Calu3 (cell line): ENCODE data around the gene PLIN3. TPM values are rescaled to one million over a fixed set of nuclear protein-coding genes. Genes with fewer than 3 reads are reported as not detected.
"Not testable (repeated sequence)": the region's sequence is repeated elsewhere in the genome, so short reads cannot be mapped to it uniquely, and the experiment has no call there.

Experiments
- BruUV-seq: library from RNA; stranded (reverse); fragments of 400-500 nt; replicated peaks from 2 replicates; lab custom pipeline; 2021; lab: Mats Ljungman, UMichigan
- CTCF ChIA-PET: fragments of 300-600 bp; sonication (Branson Sonifier 250); formaldehyde crosslinking; loops from one replicate; lab custom pipeline; 2022; ENCODE audit warnings: antibody characterized with exemption; lab: Charles Lee
- DNase-seq: peaks from one replicate; pipeline ENCODE4 v3.0.0; 2022
- H3K27ac Mint-ChIP-seq: one replicate; pipeline ENCODE4 v1.8.0; 2022; ENCODE audit warnings: mixed read lengths; ENCODE audit not compliant: unreplicated experiment
- H3K27me3 Mint-ChIP-seq: one replicate; pipeline ENCODE4 v1.8.0; 2022; ENCODE audit warnings: mixed read lengths; ENCODE audit not compliant: unreplicated experiment
- H3K36me3 Mint-ChIP-seq: one replicate; pipeline ENCODE4 v1.8.0; 2022; ENCODE audit warnings: mild to moderate bottlenecking, moderate library complexity, mixed read lengths; ENCODE audit not compliant: insufficient read depth, unreplicated experiment
- H3K4me1 Mint-ChIP-seq: one replicate; pipeline ENCODE4 v1.8.0; 2022; ENCODE audit warnings: mild to moderate bottlenecking, low read depth, mixed read lengths; ENCODE audit not compliant: unreplicated experiment
- H3K4me3 Mint-ChIP-seq: one replicate; pipeline ENCODE4 v1.8.0; 2022; ENCODE audit warnings: mild to moderate bottlenecking, low read depth, moderate library complexity, mixed read lengths; ENCODE audit not compliant: unreplicated experiment
- H3K9me3 Mint-ChIP-seq: one replicate; pipeline ENCODE4 v1.8.0; 2022; ENCODE audit warnings: low read depth, mixed read lengths; ENCODE audit not compliant: unreplicated experiment
- intact Hi-C: fragments of 100-400 bp; cut with micrococcal nuclease; formaldehyde crosslinking; loops from one replicate; pipeline ENCODE4 v1.10.0; 2022; ENCODE audit not compliant: unreplicated experiment
- total RNA-seq: library from RNA; stranded (reverse); gene quantifications from 2 replicates; pipeline ENCODE4 v1.2.3, GENCODE V29; 2022
- TF ChIP-seq, protein P1 (sequence below): fragments of 200-600 bp; IDR thresholded peaks from one replicate; pipeline ENCODE4 v1.8.0; 2022; ENCODE audit warnings: antibody characterized with exemption; ENCODE audit not compliant: unreplicated experiment

The PLIN3 gene
- total RNA-seq, 1 experiment from 2014 or later = 43.7 TPM

DNA sequence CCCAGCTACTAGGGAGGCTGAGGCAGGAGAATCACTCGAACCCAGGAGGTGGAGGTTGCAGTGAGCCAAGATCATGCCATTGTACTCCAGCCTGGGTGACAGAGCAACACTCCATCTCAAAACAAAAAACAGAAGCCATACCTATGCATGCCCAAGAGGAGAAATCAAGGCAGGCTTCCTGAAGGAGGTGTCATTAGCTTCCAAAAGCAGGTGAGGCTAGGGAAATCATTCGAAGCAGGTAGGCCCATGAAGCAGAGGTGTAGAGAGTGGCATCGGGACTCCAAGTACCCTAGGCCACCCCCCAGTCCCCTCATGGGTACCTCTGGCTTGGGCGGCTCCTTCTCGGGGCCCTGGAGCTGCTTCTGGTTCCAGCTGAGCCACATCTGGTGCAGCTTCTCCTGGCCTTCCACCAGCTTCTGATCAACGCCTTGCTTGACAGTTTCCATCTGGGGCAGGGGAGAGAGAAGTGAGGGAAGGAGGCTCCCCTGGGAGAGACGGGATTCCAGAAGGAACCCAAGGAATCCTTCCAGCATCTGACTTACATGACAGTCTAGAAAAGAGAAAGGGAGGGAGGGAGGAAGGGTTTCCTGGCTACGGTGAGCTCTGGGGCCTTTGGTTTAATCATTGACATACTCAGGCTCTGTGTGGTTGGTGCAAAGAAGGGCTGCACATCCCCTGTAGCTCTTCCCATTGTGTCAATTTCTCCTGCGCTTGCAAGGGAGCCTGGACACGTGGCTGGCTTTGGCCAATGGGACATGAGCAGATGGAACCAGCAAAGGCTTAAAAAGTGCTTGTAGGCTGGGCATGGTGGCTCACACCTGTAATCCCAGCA, 22.9 kb downstream of the PLIN3 start:
- Mint-ChIP-seq H3K9me3 (no peaks in the 10 kb centered on the region), H3K4me3 (no peak overlapping the region), H3K4me1 (no peaks in the 10 kb centered on the region), H3K27me3 (no peaks in the 10 kb centered on the region), H3K36me3 (peaks cover 35% of the 10 kb centered on the region), H3K27ac (no peak overlapping the region)
- CTCF ChIA-PET = no interaction called here
- TF ChIP-seq, protein P1, sequence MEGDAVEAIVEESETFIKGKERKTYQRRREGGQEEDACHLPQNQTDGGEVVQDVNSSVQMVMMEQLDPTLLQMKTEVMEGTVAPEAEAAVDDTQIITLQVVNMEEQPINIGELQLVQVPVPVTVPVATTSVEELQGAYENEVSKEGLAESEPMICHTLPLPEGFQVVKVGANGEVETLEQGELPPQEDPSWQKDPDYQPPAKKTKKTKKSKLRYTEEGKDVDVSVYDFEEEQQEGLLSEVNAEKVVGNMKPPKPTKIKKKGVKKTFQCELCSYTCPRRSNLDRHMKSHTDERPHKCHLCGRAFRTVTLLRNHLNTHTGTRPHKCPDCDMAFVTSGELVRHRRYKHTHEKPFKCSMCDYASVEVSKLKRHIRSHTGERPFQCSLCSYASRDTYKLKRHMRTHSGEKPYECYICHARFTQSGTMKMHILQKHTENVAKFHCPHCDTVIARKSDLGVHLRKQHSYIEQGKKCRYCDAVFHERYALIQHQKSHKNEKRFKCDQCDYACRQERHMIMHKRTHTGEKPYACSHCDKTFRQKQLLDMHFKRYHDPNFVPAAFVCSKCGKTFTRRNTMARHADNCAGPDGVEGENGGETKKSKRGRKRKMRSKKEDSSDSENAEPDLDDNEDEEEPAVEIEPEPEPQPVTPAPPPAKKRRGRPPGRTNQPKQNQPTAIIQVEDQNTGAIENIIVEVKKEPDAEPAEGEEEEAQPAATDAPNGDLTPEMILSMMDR = no peak
- BruUV-seq = no TSS peak
- no peak for DNase-seq
- intact Hi-C loops = no loop called here

DNA sequence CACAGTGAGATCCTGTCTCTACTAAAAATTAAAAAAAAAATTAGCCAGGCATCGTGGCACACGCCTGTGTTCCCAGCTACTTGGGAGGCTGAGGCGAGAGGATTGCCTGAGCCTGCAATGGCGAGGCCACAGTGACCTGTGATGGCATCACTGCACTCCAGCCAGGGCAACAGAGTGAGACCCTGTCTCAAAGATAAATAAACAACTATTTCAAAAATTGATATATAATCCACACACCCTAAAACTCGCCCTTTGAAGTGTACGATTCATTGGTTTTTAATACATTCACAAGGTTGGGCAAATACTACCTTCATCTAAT, 23.9 kb downstream of the PLIN3 start:
- no peak for DNase-seq
- no peaks in the 10 kb centered on the region for H3K9me3 Mint-ChIP-seq
- no peaks in the 10 kb centered on the region for H3K27me3 Mint-ChIP-seq
- intact Hi-C loops = no loop called here
- TF ChIP-seq, protein P1 = no peak
- CTCF ChIA-PET = interaction anchor here (0.6 kb wide), 1 partner anchor 52 kb away, joined by 7 read pairs; the partner anchor contains the start of gene FEM1A
- H3K36me3 Mint-ChIP-seq = peaks cover 44% of the 10 kb centered on the region
- no TSS peak for BruUV-seq
- no peak overlapping the region for H3K27ac Mint-ChIP-seq
- H3K4me1 Mint-ChIP-seq = no peaks in the 10 kb centered on the region
- no peak overlapping the region for H3K4me3 Mint-ChIP-seq

DNA sequence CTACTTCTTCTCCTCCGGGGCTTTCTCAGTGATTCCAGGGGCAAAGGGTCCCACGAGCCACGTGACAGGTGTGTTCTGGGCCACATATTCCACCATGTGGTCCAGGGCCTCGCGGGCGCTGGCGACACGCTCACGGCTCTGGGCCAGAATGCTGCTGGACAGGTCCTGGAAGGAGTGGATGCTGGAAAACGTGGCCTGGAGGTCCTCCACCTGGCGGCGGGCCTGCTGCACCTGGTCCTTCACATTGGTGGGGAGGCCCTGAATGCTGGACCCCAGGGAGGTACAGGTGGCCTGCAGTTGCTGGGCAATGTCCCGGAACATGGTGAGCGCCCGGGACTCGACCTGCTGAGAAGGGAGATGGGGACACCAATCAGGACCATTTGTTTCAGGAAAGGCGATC, 28.3 kb downstream of the PLIN3 start:
- H3K36me3 Mint-ChIP-seq = peaks cover 34% of the 10 kb centered on the region
- no peaks in the 10 kb centered on the region for H3K9me3 Mint-ChIP-seq
- H3K4me1 Mint-ChIP-seq = no peaks in the 10 kb centered on the region
- no peak for DNase-seq
- TF ChIP-seq, protein P1 = no peak
- H3K27ac Mint-ChIP-seq = no peak overlapping the region
- no peaks in the 10 kb centered on the region for H3K27me3 Mint-ChIP-seq
- no TSS peak for BruUV-seq
- CTCF ChIA-PET = interaction anchor here (0.6 kb wide), 1 partner anchor 10 kb away, joined by 5 read pairs; no protein-coding TSS in a partner anchor
- intact Hi-C loops = no loop called here
- no peak overlapping the region for H3K4me3 Mint-ChIP-seq

DNA sequence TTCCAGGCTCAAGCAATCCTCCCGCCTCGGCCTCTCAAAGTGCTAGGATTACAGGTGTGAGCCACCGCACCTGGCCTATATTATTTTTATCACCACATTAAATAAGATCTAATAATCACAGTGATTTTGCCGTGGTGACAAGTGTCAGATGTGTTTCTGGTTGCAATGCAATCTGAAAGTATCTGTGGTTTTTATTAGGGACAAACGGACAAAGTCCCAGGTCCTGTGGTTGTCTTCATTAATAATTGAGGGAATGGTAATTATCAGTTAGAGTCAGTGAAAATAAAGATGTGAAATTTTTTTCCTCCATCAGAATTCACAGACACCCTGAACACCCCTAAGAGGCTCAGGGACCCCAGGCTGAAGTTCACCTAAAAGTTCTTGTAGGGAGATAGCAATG, 34.7 kb downstream of the PLIN3 start:
- BruUV-seq = no TSS peak
- CTCF ChIA-PET = no interaction called here
- Mint-ChIP-seq H3K27ac (no peak overlapping the region), H3K9me3 (no peaks in the 10 kb centered on the region), H3K4me3 (no peak overlapping the region), H3K4me1 (peaks cover 9% of the 10 kb centered on the region), H3K27me3 (no peaks in the 10 kb centered on the region), H3K36me3 (peaks cover 26% of the 10 kb centered on the region)
- no peak for DNase-seq
- TF ChIP-seq, protein P1 = no peak
- intact Hi-C loops = no loop called here

DNA sequence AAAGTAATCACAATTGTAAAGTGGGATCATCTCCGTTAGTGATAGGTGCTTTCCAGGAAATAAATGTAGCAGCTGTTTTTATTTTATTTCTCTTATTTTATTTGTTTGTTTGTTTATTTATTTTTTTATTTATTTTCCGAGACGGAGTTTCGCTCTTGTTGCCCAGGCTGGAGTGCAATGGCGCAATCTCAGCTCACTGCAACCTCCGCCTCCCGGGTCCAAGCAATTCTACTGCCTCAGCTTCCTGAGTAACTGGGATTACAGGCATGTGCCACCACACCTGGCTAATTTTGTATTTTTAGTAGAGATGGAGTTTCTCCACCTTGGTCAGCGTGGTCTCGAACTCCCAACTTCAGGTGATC, 35.5 kb downstream of the PLIN3 start:
- DNase-seq, H3K27me3 Mint-ChIP-seq, H3K27ac Mint-ChIP-seq, H3K4me1 Mint-ChIP-seq, intact Hi-C loops, H3K9me3 Mint-ChIP-seq: not testable (repeated sequence)
- CTCF ChIA-PET = interaction anchor here (0.8 kb wide), 1 partner anchor 19 kb away, joined by 10 read pairs; no protein-coding TSS in a partner anchor
- Mint-ChIP-seq H3K4me3 (peak overlapping the region; percentile 80), H3K36me3 (peaks cover 30% of the 10 kb centered on the region)
- BruUV-seq = TSS peak; percentile 96
